ENCODE results near the gene CRIM1.
A peak's percentile ranks its signal among the peaks of the same experiment; 100 is the strongest.
"Not testable (repeated sequence)": the region's sequence is repeated elsewhere in the genome, so short reads cannot be mapped to it uniquely, and the experiment has no call there.

CRIM1 gene

GRCh38 chr2:36355151-36355889 lies at the start of gene CRIM1:
CRIM1 (plus strand) TSS chr2:36355778; CDS start chr2:36356293, 515 bp downstream.
- peak; percentile 69 for DNase-seq

- DNase-seq: no peak
Observed at GRCh38 chr2:36307441-36307840, 48.1 kb upstream of the CRIM1 start.

- not testable (repeated sequence) for DNase-seq
Observed at GRCh38 chr2:36310444-36310843, 45.1 kb upstream of the CRIM1 start.

GRCh38 chr2:36318547-36318946 lies 37.0 kb upstream of the CRIM1 start:
- no peak for DNase-seq

- DNase-seq: peak; percentile 19
Observed at GRCh38 chr2:36322108-36322507, 33.5 kb upstream of the CRIM1 start.

GRCh38 chr2:36326286-36326685 lies 29.3 kb upstream of the CRIM1 start:
- no peak for DNase-seq

GRCh38 chr2:36329251-36329650 lies 26.3 kb upstream of the CRIM1 start:
- no peak for DNase-seq

GRCh38 chr2:36329746-36330472 lies 25.7 kb upstream of the CRIM1 start:
- no peak for DNase-seq

- no peak for DNase-seq
Observed at GRCh38 chr2:36330473-36331395, 24.8 kb upstream of the CRIM1 start.

- DNase-seq: peak; percentile 9
Observed at GRCh38 chr2:36333350-36334012, 22.1 kb upstream of the CRIM1 start.

- DNase-seq: no peak
Observed at GRCh38 chr2:36335597-36335996, 20.0 kb upstream of the CRIM1 start.

GRCh38 chr2:36336321-36336720 lies 19.3 kb upstream of the CRIM1 start:
- DNase-seq: no peak

GRCh38 chr2:36337354-36337753 lies 18.2 kb upstream of the CRIM1 start:
- DNase-seq: no peak

GRCh38 chr2:36338124-36338826 lies 17.3 kb upstream of the CRIM1 start:
- DNase-seq: no peak

GRCh38 chr2:36338827-36339145 lies 16.8 kb upstream of the CRIM1 start:
- no peak for DNase-seq

- no peak for DNase-seq
Observed at GRCh38 chr2:36339607-36340218, 15.9 kb upstream of the CRIM1 start.

GRCh38 chr2:36343606-36344005 lies 12.0 kb upstream of the CRIM1 start:
- DNase-seq: no peak

GRCh38 chr2:36348721-36349120 lies 6.9 kb upstream of the CRIM1 start:
- no peak for DNase-seq

- no peak for DNase-seq
Observed at GRCh38 chr2:36351291-36351690, 4.3 kb upstream of the CRIM1 start.

GRCh38 chr2:36351736-36352349 lies 3.7 kb upstream of the CRIM1 start:
- DNase-seq: peak; percentile 75

- DNase-seq: peak; percentile 55
Observed at GRCh38 chr2:36352701-36353100, 2.9 kb upstream of the CRIM1 start.

All from hematopoietic multipotent progenitor cell treated with erythropoietin and hydrocortisone succinate and interleukin-3 and kit ligand, for 4 days (in vitro differentiated cells).